ENCODE measurements around the gene TFIP11.

TFIP11 gene

GRCh38 chr22:26445577-26446275, 66.5 kb downstream of the TFIP11 start:
- no peak for DNase-seq

GRCh38 chr22:26444777-26445176, 67.5 kb downstream of the TFIP11 start:
- DNase-seq, result no peak

GRCh38 chr22:26443901-26444690, 68.2 kb downstream of the TFIP11 start:
- no peak for DNase-seq

GRCh38 chr22:26442086-26442756, 70.1 kb downstream of the TFIP11 start:
- DNase-seq, result no peak
